B cell (primary cell): ENCODE results near the gene RNGTT.

Source experiments
- CTCF ChIP-seq: fragments of 200-600 bp; IDR thresholded peaks from one replicate; pipeline ENCODE4 v1.8.0; 2022; ENCODE audit warnings: antibody characterized with exemption, mild to moderate bottlenecking
- EZH2 ChIP-seq: IDR thresholded peaks from 2 replicates; pipeline ENCODE4 v1.6.1; 2012; ENCODE audit warnings: borderline replicate concordance, low read depth, mild to moderate bottlenecking, moderate library complexity, low read length; ENCODE audit not compliant: insufficient read depth, poor library complexity, severe bottlenecking

- no peak for TF ChIP-seq EZH2
- no peak for TF ChIP-seq CTCF
These were observed 40.5 kb downstream of the RNGTT start for GRCh38 chr6:88922775-88923548.
